Measurements from ENCODE around the gene B4GALT7. TPM values are rescaled to one million over a fixed set of nuclear protein-coding genes. Genes with fewer than 3 reads are reported as not detected.
"Not testable (repeated sequence)": the region's sequence is repeated elsewhere in the genome, so short reads cannot be mapped to it uniquely, and the experiment has no call there.

Gene B4GALT7
- total RNA-seq, 1 experiment from 2014 or later = 22.3 TPM

- H3K4me3 ChIP-seq = no peak overlapping the region
- no peak for DNase-seq
- H3K4me1 ChIP-seq = 0 out of 2 replicates have a peak, but pooled peaks cover 3% of the 10 kb centered on the region
- no peaks in the 10 kb centered on the region for H3K9me3 ChIP-seq (replicated peaks)
- no peak overlapping the region for H3K27ac ChIP-seq
- H3K27me3 ChIP-seq = no peaks in the 10 kb centered on the region
- H3K36me3 ChIP-seq = peaks cover 5% of the 10 kb centered on the region; the same call in 1 of the 2 replicates
Measured at GRCh38 chr5:177609076-177610059, 9.4 kb downstream of the B4GALT7 start.

DNA sequence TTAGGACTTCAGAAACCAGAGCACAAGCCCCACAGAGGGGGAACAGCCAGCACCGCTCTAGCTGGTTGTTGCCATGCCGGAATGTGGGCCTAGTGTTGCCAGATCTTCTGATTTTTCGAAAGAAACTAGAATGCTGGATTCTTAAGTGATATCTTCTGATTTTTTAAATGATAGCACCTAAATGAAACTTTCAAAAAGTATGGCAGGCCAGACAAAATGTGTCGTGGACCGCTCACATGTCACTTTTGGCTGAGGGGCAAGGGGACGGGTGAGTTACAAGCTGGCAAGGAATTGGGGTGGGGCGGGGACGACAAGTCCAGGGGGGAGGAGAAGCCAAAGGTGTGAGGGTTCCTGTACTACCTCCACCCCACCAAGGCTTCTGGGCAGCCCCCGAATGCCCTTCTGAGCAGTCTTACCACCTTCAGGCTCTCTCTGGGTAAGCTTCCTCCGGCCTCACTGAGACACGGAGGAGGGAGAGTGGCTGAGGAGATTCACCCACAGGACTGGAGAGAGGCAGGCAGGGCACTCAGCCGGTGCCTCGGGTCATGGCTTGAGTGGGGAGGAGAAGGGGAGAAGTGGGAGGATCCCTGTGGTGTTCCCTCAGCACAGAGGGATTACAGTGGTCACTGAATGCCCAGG lies 10.3 kb downstream of the B4GALT7 start:
- DNase-seq = no peak
- H3K4me3 ChIP-seq = no peak overlapping the region
- no peaks in the 10 kb centered on the region for H3K9me3 ChIP-seq (replicated peaks)
- H3K36me3 ChIP-seq = peaks cover 11% of the 10 kb centered on the region
- H3K27me3 ChIP-seq = no peaks in the 10 kb centered on the region
- 0 out of 2 replicates have a peak, but pooled peaks cover 3% of the 10 kb centered on the region for H3K4me1 ChIP-seq
- no peak overlapping the region for H3K27ac ChIP-seq

DNA sequence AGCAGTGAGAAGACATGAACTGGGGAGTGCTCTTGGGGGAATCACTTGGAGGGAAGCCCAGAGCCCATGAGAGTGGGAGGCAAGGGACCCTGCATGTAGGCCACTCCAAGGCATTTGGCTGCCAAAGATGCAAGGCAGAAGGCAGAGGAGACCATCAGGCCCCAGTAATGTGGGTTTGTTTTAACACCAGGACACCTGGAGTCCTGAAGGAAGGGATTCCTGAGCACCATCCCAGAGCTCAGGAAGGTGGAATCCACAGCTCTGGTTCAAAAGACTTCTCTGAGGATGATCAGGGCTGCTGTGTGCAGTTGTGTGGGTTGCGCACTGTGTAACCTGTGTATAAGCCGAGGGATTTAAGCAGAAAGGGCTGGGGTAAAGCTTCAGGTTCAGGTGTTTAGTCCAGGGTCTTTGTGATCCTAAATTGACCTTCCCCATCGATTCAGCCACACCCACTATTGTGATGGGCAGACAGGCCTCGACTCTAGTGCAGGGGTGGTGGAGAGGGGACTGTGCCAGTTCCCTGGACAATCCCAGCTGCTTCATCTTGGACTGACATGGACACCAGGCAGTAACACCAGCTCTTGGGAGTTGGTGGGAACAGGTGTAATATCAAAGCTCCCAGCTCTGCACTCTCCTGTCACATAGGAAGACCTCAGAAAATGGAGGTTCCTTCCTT lies 11.0 kb downstream of the B4GALT7 start:
- Histone ChIP-seq H3K27ac (no peak overlapping the region), H3K36me3 (peaks cover 17% of the 10 kb centered on the region), H3K4me3 (no peak overlapping the region), H3K9me3 (replicated peaks) (no peaks in the 10 kb centered on the region), H3K4me1 (0 out of 2 replicates have a peak, but pooled peaks cover 3% of the 10 kb centered on the region), H3K27me3 (no peaks in the 10 kb centered on the region; the same call in 1 of the 2 replicates)
- no peak for DNase-seq

GRCh38 chr5:177611446-177612214 lies 11.7 kb downstream of the B4GALT7 start:
- no peak for DNase-seq
- H3K4me3 ChIP-seq = no peak overlapping the region
- no peaks in the 10 kb centered on the region; the same call in 1 of the 2 replicates for H3K27me3 ChIP-seq
- H3K36me3 ChIP-seq = peaks cover 22% of the 10 kb centered on the region
- 0 out of 2 replicates have a peak, but pooled peaks cover 3% of the 10 kb centered on the region for H3K4me1 ChIP-seq
- no peak overlapping the region for H3K27ac ChIP-seq
- no peaks in the 10 kb centered on the region for H3K9me3 ChIP-seq (replicated peaks)

DNA sequence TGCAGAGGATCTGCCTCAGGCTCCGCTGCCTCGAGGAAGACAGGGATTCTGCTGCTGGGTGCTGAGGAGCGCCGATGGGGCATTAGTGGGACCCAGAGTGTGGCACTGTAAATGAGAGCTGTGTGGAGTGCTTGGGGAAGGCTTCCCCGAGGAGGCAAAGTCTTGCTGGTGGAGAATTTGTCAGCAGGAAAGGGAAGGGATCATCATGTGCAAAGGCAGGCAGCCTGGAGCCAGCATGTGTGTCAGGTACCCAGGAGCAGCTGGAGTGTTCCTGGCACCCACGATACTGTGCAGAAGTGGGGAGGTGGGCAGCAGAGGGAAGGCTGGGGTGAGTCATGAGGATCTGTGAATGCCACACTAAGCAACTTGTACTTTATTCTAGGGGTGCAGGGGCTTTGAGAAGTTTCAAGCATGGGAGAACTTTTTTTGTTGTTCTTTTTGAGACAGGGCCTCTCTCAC lies 12.3 kb downstream of the B4GALT7 start:
- Histone ChIP-seq H3K9me3 (replicated peaks) (no peaks in the 10 kb centered on the region), H3K27me3 (no peaks in the 10 kb centered on the region; the same call in 1 of the 2 replicates), H3K4me3 (no peak overlapping the region), H3K27ac (no peak overlapping the region), H3K36me3 (peaks cover 23% of the 10 kb centered on the region), H3K4me1 (0 out of 2 replicates have a peak, but pooled peaks cover 3% of the 10 kb centered on the region)
- no peak for DNase-seq

DNA sequence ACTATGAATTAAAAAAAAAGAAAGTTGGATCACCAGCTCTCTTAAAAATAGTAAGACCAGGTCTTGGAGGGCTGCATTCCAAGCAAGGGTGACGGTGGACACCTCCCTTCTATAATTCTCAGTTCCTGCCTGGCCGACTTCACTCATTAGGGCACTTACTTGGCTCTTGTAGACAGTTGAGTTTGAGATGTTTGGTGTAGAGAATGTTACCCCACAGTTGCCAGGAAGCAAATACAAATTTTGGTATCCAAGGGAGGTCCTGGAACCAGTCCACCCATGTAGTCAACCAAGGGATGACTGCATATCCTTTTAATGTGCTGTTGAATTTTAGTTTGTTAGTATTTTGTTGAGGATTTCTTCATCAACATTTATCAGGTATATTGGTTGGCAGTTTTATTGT lies 20.6 kb downstream of the B4GALT7 start:
- H3K4me3 ChIP-seq = no peak overlapping the region
- H3K27ac ChIP-seq = no peak overlapping the region
- H3K4me1 ChIP-seq = no peaks in the 10 kb centered on the region
- DNase-seq = no peak
- H3K36me3 ChIP-seq = peaks cover 61% of the 10 kb centered on the region
- H3K9me3 ChIP-seq (replicated peaks) = no peaks in the 10 kb centered on the region
- no peaks in the 10 kb centered on the region; the same call in 1 of the 2 replicates for H3K27me3 ChIP-seq

GRCh38 chr5:177624172-177624571 lies 24.2 kb downstream of the B4GALT7 start:
- H3K27ac ChIP-seq; H3K27me3 ChIP-seq; H3K9me3 ChIP-seq (replicated peaks); H3K4me1 ChIP-seq; H3K4me3 ChIP-seq; DNase-seq: not testable (repeated sequence)
- H3K36me3 ChIP-seq = peaks cover 40% of the 10 kb centered on the region

DNA sequence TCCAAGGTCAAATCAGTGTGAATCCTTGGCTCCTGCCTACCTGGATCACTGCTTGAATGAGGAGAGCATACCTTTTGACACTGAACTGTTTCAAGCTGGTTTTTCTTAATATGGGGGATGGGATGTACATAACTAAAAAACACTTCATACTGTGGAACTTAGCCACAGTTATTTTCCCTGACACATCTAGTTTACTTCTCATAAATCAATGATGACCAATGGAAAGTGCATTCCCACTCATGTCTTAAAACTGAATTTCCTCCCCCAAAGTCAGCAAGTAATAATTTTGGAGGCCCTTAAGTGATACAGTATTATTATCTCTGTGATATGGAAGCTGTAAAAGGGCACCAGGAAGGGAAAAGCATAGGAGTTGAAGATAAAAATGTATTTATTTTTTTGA lies 30.3 kb downstream of the B4GALT7 start:
- not testable (repeated sequence) for H3K4me1 ChIP-seq; H3K36me3 ChIP-seq; DNase-seq; H3K27ac ChIP-seq; H3K9me3 ChIP-seq (replicated peaks); H3K27me3 ChIP-seq; H3K4me3 ChIP-seq

GRCh38 chr5:177634912-177635311 lies 35.0 kb downstream of the B4GALT7 start:
- H3K9me3 ChIP-seq (replicated peaks) = peaks cover 14% of the 10 kb centered on the region
- DNase-seq, H3K36me3 ChIP-seq, H3K27ac ChIP-seq, H3K4me3 ChIP-seq, H3K4me1 ChIP-seq, H3K27me3 ChIP-seq: not testable (repeated sequence)

- not testable (repeated sequence) for H3K9me3 ChIP-seq (replicated peaks)
Measured at GRCh38 chr5:177645462-177645861, 45.5 kb downstream of the B4GALT7 start.

GRCh38 chr5:177651235-177651634 lies 51.3 kb downstream of the B4GALT7 start:
- H3K4me3 ChIP-seq; H3K27me3 ChIP-seq; H3K27ac ChIP-seq; H3K36me3 ChIP-seq; DNase-seq; H3K4me1 ChIP-seq; H3K9me3 ChIP-seq (replicated peaks): not testable (repeated sequence)

More at GRCh38 chr5:177645462-177645861, 45.5 kb downstream of the B4GALT7 start:
- not testable (repeated sequence) for H3K4me3 ChIP-seq, H3K27me3 ChIP-seq, DNase-seq, H3K4me1 ChIP-seq, H3K36me3 ChIP-seq, H3K27ac ChIP-seq

- H3K4me1 ChIP-seq; H3K27ac ChIP-seq; H3K9me3 ChIP-seq (replicated peaks); DNase-seq; H3K36me3 ChIP-seq; H3K4me3 ChIP-seq; H3K27me3 ChIP-seq: not testable (repeated sequence)
Measured at GRCh38 chr5:177657846-177658245, 57.9 kb downstream of the B4GALT7 start.

GRCh38 chr5:177658542-177658941 lies 58.6 kb downstream of the B4GALT7 start:
- DNase-seq; H3K9me3 ChIP-seq (replicated peaks): not testable (repeated sequence)

More at GRCh38 chr5:177658542-177658941, 58.6 kb downstream of the B4GALT7 start:
- not testable (repeated sequence) for H3K4me3 ChIP-seq, H3K27me3 ChIP-seq, H3K4me1 ChIP-seq, H3K36me3 ChIP-seq, H3K27ac ChIP-seq
